NCI-H2171 (cell line): ENCODE data around the gene REM2.

Experiments
- DNase-seq: peaks from one replicate; lab custom pipeline; 2025; lab: John Stamatoyannopoulos, UW

The REM2 gene

DNA sequence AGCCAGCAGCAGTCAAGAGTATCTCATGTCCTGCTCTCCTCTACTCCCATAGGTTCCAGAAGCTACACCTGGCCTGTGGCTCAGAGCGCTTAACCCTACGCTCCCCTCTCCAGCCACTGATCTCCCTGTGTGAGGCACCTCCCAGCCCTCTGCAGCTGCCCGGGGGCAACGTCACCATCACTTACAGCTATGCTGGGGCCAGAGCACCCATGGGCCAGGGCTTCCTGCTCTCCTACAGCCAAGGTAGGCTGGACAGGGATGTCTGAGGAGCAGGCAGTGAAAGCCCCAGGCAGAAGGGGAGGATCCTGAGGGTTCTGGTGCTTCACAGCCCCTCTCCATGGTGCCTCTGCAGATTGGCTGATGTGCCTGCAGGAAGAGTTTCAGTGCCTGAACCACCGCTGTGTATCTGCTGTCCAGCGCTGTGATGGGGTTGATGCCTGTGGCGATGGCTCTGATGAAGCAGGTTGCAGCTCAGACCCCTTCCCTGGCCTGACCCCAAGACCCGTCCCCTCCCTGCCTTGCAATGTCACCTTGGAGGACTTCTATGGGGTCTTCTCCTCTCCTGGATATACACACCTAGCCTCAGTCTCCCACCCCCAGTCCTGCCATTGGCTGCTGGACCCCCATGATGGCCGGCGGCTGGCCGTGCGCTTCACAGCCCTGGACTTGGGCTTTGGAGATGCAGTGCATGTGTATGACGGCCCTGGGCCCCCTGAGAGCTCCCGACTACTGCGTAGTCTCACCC lies 7.8 kb upstream of the REM2 start:
- DNase-seq = no peak

DNA sequence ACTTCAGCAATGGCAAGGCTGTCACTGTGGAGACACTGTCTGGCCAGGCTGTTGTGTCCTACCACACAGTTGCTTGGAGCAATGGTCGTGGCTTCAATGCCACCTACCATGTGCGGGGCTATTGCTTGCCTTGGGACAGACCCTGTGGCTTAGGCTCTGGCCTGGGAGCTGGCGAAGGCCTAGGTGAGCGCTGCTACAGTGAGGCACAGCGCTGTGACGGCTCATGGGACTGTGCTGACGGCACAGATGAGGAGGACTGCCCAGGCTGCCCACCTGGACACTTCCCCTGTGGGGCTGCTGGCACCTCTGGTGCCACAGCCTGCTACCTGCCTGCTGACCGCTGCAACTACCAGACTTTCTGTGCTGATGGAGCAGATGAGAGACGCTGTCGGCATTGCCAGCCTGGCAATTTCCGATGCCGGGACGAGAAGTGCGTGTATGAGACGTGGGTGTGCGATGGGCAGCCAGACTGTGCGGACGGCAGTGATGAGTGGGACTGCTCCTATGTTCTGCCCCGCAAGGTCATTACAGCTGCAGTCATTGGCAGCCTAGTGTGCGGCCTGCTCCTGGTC lies 7.2 kb upstream of the REM2 start:
- no peak for DNase-seq

DNA sequence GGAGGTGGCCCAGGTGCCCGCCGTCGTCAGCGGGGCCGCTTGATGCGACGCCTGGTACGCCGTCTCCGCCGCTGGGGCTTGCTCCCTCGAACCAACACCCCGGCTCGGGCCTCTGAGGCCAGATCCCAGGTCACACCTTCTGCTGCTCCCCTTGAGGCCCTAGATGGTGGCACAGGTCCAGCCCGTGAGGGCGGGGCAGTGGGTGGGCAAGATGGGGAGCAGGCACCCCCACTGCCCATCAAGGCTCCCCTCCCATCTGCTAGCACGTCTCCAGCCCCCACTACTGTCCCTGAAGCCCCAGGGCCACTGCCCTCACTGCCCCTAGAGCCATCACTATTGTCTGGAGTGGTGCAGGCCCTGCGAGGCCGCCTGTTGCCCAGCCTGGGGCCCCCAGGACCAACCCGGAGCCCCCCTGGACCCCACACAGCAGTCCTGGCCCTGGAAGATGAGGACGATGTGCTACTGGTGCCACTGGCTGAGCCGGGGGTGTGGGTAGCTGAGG lies 6.0 kb upstream of the REM2 start:
- no peak for DNase-seq

DNA sequence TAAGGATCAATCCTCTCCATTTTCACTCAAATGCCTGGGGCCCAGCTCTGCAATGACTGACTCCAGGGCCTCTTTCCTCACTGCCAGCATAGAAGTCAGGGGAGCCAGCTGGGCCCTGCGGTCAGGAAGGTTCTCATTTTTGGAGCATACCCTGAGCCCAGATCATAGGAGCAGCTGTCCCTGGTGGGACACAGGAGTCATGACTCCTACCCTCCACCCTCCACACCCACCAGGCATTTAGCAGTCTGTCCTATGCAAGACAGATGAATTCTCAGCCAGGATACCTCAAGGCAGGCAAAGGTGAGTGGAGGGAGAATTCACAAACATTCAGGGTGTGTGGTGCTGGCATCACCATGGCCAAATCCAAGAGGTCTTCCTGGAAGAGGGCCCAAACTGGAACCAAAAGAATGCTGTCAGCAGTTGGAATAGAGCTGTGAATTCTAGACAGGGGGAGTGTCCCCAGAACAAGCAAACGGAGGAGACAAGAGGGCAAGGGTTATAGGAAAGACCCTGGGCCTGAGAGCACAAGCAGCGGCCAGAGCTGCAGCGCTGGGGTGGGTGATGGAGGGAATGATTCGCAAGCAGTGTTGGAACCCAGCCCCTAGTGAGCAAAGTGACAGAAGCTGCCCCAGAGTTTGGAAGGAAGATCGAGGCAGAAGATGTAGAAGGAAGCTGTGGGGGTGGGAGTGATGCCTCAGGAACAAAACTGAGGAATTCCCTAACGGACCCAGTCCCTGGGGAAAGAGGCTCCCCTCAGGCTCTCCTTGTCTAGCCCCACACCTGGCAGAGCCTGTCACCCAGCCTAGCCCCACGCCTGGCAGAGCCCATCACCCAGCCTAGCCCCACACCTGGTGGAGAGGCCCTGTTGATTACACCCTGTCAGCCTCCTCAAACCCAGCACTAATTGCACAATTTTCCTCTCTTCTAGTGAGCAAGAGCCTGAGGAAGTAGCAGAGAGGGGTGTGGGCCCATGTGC lies 4.5 kb upstream of the REM2 start:
- DNase-seq = no peak

DNA sequence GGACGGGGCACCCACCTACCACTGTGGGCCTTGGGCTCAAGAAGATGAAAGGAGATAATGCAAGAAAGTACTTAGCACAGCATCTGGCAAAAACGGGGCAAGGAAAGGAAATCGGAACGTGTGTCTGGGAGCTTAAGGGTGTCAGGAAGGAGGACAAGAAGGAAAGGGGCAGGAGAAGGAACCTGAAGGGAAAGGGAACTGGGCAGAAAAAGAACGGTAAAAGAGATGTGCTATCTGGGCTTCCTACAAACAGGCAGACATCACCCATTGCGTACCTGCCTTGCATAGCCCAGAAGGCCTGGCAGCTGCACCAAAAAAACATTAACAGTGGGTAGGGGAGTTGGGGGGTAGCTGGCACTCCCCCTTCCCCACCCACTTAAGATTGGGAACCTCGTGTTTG lies 958 bp upstream of the REM2 start:
- no peak for DNase-seq

DNA sequence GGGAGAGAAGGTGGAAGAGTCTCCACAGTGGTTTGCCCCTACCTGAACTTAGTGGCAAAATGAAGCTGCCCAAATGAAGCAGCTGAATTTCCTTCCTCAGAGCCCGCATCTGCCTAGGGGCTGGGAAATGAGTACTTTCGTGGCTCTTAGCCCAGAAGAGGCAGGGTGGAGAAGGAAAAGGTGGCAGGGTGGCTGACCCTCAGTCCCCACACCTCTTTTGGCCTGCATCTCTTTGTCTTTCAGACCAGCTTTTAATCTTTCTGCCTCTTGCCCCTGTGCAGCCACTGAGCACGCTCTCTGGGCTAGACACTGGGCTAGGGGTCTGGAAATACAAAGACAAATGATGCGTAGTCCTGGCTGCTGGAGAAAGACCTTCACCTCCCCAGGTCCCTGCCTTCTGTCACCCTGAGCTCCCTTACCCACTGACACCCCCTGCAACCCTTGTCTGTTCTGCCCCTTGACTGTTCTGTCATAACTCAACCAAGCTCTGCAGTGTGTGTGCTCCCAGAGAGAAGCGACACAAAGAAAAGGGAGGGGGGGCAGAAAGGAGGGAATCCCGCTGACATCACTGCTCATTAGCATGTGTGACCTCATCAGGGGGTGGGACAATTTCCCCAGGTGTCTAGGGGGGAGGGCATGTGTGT lies 371 bp upstream of the REM2 start:
- DNase-seq = peak; percentile 97

DNA sequence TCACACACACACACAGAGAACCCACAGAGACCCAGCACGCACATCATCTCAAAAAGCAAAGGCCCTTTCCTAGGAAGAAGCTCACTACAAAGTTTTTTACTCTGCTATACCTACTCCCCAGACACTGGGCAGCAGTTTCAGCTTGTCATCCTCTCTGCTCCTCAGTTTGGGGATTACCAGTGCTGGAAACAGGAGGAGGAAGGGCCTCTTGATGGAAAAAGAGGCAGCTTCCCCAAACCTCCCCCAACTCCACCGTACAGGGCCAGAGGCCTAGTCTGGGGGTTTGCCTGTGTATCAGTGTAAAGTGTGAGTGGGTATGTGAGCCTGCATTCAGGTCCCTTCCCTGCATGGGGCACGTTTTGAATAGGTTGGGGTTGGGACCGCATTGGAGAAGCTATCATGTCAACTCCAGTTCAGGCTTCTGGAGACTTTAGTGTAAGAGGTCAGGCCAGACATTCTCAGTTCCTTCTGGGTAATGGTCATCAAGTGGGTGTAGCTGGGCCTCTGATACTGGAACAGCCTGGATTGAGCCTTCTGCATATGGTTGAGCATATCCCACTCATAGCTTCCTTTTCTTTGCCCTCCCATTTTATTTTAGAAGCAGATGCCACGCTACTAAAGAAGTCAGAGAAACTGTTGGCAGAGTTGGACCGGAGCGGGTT lies 1.2 kb downstream of the REM2 start:
- DNase-seq = no peak

DNA sequence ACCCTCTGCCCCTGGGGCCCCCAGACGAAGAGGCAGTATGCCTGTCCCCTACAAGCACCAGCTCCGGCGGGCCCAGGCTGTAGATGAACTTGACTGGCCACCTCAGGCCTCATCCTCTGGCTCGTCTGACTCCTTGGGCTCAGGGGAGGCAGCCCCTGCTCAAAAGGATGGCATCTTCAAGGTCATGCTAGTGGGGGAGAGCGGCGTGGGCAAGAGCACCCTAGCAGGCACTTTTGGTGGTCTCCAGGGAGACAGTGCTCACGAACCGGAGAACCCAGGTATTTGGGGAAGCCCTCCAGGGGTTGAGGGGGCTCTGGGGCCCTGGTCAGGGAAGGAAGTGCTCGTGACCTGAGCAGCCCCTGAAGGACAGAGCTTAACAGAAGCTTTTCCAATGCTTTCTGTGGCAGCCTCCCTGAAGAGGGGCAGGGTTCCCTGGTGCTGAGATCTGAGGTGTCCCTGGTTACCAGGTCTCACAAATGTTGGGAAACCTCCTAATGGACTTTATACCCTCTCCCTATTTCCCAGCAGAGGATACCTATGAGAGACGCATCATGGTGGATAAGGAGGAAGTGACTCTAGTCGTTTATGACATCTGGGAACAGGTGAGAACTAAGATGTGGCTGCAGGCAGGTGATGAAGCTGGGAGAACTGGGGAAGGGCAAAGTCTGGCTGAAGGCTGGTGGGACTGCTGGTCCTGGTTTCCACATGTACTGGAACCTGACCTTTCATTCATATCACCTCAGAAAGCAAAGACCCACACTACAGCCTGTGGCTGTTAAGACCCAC lies 1.9 kb downstream of the REM2 start:
- no peak for DNase-seq

DNA sequence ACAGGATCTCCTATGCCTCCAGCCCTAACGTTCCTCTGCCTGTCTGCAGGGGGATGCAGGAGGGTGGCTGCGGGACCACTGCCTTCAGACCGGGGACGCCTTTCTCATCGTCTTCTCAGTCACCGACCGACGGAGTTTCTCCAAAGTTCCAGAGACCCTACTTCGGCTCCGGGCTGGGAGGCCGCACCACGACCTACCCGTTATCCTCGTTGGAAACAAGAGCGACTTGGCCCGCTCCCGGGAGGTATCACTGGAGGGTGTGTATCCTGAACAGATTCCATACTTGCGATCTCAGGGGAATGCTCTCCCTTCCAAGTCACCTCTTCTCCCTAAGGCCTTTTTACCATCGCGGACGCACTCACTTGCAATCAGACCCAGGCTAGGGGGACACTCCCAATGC lies 3.0 kb downstream of the REM2 start:
- DNase-seq = no peak

DNA sequence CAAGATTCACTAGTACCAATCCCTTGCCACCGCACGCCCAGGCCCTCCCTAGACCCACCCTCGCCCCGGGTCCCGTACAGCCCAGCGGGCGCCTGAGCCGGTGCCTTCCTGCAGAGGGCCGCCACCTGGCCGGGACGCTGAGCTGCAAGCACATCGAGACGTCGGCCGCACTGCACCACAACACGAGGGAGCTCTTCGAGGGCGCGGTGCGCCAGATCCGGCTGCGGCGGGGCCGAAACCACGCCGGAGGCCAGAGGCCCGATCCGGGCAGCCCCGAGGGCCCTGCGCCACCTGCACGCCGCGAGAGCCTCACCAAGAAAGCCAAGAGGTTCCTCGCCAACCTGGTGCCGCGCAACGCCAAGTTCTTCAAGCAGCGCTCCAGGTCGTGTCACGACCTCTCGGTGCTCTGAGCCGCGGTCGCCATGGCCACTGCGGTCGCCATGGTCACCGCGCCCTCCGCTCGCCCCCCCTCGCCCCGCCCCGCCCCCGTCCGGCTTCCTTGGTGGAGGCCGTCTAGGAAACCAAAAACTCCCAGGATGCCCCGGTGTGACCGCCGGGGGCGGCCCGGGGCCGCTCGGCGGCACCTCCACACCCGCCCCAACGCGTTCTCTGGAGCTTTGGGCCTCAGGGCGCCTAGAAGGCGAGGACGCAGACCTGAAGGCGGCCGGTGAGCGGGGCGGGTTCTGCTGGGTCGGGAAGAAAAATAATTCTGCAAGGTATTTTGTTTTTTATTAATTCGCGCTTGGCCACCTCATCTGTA lies 3.7 kb downstream of the REM2 start:
- peak; percentile 94 for DNase-seq

DNA sequence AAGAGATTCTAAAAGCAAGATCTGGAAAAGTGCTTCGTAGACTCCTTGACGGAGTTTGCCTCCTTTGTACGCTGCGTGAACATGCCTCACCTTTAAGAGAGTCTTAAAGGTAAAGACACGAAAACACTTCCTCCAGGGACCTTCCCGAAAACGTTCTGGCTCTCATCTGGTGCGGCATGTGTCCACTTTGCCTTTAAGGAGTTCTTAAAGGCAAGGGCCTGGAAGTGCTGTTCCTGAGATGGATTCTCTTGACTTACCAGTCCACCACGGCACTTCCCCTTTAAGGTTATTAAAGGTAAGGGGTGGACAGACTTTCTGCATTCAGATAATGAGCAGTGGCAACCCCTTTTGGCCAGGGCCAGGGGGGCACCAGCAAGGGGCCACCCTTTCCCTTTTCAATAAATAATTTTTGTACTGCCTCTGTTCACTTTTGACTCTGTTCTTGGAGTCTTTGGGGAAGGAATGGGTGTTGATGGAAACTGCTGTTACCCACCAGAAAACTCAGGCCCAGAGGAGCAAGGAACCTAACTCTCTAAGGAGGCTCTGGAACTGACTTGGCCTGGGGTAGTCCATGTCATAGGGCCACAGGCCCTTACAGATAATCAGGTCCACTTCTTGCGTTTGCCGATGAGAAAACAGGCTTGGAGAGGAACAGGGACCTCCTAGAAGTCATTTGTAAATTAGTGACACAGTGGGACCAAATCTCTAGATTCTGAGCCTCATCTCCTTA lies 4.4 kb downstream of the REM2 start:
- DNase-seq = peak; percentile 98

DNA sequence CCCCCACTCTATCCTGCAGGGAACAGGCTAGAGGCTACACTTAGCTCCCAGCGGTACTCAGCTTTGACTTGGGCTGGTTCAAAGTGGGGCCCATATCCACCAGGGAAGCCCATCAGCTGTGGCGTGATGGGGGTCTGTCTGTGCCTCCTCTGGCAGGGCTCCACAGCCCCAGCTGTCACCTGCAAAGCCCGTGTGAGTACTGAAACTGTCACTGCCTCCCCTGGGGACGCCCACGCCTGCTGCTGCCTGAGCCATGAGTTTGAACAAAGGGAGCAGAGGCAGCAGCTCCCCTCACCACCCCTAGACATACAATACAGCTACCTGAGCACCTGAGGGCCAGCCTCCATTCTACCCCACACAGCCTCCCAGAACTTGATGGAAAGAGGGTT lies 5.0 kb downstream of the REM2 start:
- peak; percentile 99 for DNase-seq

DNA sequence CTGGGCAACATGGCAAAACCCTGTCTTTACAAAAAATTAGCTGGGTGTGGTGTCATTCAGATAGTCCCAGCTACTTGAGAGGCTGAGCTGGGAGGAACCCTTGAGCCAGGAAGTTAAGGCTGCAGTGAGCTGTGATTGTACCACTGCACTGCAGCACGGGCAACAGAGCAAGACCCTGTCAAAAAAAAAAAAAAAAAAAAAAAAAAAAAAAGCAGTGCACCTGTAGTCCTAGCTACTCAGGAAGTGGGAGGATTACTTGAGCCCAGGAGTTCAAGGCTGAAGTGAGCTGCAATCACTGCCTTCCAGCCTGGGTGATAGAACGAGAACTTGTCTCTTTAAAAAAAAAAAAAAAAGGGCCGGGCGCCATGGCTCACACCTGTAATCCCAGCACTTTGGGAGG lies 5.6 kb downstream of the REM2 start:
- peak; percentile 44 for DNase-seq

DNA sequence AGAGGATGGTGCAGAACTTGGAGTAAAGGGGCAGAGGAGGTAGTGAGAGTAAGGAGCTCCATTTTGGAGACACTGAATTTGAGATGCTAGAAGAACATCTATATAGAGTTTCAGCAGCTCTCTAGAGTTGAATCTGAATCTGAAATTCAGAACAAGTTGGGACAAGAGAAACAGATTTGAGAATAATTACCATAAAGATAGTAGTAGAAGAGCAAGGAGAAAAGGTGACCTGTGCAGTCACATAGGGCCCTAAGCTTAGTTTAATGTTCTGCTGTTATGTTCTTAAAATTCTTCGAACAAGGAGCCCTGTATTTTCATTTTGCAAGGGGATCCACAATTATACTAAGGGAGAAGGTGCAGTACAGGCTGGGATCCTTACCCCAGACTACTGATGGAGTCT lies 7.4 kb downstream of the REM2 start:
- peak; percentile 59 for DNase-seq

DNA sequence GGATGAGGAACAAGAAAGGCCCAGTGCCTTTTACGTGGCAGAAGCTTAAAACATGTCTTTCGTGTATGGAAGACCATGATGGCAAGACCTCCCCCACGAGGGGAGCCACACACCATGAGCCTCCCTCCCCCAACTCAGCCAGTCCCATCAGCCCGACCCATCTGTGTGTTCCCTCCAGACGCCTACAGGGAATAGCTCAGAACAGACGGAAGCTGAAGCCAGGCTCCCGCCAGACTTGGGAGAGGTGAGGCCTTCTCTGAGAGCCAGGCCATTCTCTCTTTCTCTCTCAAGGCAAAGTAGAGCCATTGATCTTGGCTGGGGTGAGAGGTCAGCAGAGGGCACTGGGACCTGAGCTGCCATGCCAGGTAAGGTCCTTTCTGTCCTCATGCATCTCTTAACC lies 9.5 kb downstream of the REM2 start:
- DNase-seq = peak; percentile 53

DNA sequence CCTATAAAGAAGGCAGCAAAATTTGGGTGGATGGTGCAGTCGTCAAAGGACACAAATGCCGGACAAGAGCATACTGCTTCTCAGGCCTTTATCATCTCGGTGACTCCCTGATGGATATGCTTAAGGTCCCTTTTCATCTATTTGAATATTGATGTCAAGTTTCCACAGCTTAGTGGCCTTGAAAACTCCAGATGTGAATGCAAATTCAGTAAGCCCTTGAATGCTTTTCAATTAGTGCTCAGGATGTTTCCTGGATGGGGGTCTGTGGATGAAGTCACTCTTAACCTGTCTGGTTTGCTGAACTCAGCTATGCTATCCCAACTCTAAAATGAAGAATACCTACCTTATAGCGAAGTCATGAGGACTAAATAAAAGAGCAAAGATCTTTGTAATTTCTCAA lies 10.7 kb downstream of the REM2 start:
- DNase-seq = no peak

DNA sequence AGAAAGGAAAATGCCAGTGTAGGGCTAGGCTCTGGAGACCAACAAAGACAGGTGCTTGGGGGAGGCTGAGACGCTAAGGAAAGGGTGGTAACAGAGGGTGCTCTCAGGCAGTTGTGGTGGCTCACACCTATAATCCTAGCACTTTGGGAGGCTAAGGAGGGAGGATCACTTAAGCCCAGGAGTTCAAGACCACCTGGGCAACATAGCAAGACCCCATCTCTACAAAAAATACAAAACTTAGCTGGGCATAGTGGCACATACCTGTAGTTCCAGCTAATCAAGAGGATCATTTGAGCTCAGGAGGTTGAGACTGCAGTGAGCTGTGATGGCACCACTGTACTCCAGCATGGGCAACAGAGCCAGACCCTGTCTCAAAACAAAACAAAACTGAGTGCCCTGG lies 12.4 kb downstream of the REM2 start:
- no peak for DNase-seq

DNA sequence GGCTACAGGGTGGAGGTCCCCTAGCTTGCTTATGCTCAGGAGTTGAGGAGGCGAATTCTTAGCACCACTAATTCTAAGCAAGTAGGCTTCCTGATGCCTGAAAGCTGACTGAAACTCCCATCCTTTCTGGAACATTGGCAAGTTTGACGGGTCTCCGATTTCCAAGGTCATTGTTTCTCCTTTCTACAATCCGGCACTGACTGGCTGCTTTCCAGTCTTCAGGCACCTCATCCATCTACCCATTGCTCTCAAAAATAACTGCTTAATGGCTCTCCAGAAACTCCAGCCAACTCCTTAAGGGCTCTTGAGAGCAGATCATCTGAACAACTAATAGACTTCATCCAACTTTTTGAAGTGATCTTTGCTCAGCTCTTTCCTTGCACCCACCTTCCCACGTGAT lies 13.3 kb downstream of the REM2 start:
- no peak for DNase-seq

DNA sequence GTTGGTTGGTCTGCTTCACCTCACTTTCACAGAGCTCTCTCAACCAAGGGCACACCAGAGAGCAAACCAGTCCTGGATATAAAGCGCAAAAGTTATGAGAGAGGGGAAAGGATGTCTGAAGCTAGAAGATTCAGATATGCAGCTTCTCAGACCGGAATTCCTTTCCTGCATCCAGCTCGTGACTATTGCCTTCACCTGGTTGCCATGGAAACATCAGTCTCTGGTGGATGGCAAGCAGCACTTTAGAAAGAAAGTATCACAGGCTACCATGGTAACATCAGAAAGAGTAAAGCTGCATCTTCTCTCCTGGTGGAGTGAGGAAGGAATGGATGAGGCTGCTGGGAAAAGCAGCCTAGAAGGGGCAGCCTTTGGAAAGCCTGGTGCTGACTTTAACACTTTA lies 13.7 kb downstream of the REM2 start:
- no peak for DNase-seq
